Spinal cord (tissue), 10 donors: ENCODE measurements around the gene FAM167B. TPM values are rescaled to one million over a fixed set of nuclear protein-coding genes. Genes with fewer than 3 reads are reported as not detected.

Experiments
- DNase-seq, 6 donors: peaks; one replicate each; pipeline versions ENCODE4 v3.0.0 to v3.0.0-alpha.2; 2013 to 2015; ENCODE audit warnings: low spot score in 6 of 6, low read depth in 4 of 6
- H3K27ac ChIP-seq: one replicate; pipeline ENCODE4 v1.5.1; 2013; ENCODE audit warnings: low read depth, low read length, control low read depth
- H3K27me3 ChIP-seq: one replicate; pipeline ENCODE4 v1.6.1; 2013; ENCODE audit warnings: low read length; ENCODE audit not compliant: control insufficient read depth, insufficient read depth
- H3K36me3 ChIP-seq: one replicate; pipeline ENCODE4 v1.6.1; 2013; ENCODE audit warnings: low read length; ENCODE audit not compliant: control insufficient read depth, insufficient read depth
- H3K4me1 ChIP-seq: one replicate; pipeline ENCODE4 v1.6.1; 2013; ENCODE audit warnings: low read length; ENCODE audit not compliant: control insufficient read depth, insufficient read depth
- H3K4me3 ChIP-seq: one replicate; pipeline ENCODE4 v1.5.1; 2013; ENCODE audit warnings: low read depth, low read length, control low read depth
- H3K9me3 ChIP-seq: one replicate; pipeline ENCODE4 v1.6.1; 2013; ENCODE audit warnings: low read length; ENCODE audit not compliant: control insufficient read depth, insufficient read depth
- WGBS: methylation state at CpG from one replicate; pipeline ENCODE4 v1.1.5; 2013; ENCODE audit warnings: missing lambda C conversion rate; ENCODE audit not compliant: insufficient coverage; 5-methylcytosine and 5-hydroxymethylcytosine counted together
- polyA plus RNA-seq, 2 donors: library from polyadenylated mRNA; unstranded; fragments of 120-200 nt; gene quantifications; one replicate each; pipeline ENCODE4 v1.2.1, GENCODE V29; 2013; ENCODE audit not compliant: insufficient read length in 2 of 2
- total RNA-seq, 2 donors: library from RNA; depleted of rRNA in 1 of 2; stranded (reverse); fragments of 120-200 nt in 1 of 2; fragments of >200 nt in 1 of 2; gene quantifications; one replicate each; pipeline versions ENCODE4 v1.2.3 to v1.2.4, GENCODE V29; 2013 to 2014
- donor health status: healthy.

Gene FAM167B
- total and polyA plus RNA-seq, 4 donors = 0.69 to 3.1 (median 2.1) TPM

DNA sequence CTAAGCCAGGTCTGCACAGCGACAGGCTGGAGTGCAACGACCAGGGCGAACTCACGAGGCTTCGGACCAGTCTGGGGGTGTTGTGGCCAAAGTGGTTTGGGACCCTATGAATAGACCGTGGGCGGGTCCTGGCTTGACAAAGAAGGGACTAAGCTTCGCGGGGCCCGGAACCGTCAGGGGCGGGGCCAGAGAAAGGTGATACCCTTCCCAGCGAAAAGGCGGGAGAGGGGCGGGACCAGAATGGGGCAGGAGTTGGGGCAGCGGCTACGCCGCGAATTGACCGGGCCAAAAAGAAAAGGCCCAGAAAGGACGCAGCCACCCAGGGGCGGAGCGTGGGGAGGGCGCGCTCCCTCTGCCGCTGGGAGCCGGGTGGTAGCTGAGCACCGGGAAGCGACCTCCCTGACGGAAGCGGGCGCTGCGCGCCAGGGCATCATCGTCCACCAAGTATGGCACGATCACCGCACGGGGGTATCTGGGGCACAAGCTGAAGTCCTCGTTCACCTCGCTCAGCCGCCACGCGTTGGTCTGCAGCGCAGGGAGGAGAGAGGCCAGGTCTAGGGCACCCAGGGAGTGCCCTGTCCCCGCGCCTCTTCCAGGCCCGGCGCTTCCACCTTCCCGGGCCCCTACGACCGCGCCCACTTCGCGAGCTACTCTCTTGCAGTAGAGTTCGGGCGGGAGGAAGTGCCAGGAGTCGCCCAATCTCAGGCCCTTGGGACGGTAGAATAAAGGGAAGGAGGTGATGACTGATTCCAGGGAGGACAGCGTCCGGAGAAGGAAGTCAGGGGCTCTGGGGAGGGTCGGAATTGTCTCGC, 6.7 kb upstream of the FAM167B start:
- Histone ChIP-seq H3K36me3 (peaks cover 2% of the 10 kb centered on the region), H3K4me1 (peaks cover 41% of the 10 kb centered on the region), H3K27ac (peak overlapping the region; percentile 59), H3K4me3 (peak overlapping the region; percentile 79), H3K27me3 (no peaks in the 10 kb centered on the region), H3K9me3 (no peaks in the 10 kb centered on the region)
- WGBS = under 1% methylated on average over 59 of the region's 62 CpGs
- peak in 3 of 6 donors; percentile 29 to 85 (median 82) for DNase-seq

DNA sequence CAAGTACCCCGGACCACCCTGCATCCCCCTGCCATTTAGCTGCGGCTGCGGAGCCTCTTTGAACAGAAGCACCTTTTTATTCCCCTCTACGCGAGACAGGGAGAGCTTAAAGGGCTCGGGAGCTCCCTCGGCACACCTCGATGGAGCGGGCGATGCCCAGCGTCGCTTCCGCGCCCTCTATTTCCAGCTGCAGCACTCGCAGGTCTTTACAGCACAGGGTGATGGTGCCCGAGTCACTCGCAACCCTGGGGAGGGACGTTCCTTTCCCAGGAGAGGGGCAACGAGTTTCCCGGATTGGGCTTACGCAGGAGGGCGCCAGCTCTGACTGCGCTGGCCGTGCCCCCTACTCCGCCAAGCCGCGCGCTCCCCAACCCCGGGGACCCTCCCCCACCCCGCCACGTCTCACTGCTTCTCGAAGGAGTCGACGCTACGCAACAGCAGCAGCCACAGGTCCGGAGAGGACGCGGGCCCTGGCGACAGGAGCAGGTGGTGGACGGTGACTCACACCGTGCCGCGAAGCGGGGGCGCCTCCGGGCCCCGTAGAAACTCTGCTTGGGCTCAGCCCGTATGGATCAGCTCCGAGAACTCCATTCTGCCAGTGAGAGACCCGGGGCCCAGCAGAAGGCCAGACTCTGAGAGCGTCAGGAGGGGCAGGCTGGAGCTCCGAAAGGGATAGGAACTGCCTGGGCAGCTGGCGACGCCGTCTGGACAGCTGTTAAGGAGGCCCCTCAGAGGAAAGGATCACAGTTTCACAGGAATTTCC, 5.8 kb upstream of the FAM167B start:
- Histone ChIP-seq H3K36me3 (peaks cover 2% of the 10 kb centered on the region), H3K27ac (peak overlapping the region; percentile 59), H3K27me3 (no peaks in the 10 kb centered on the region), H3K4me1 (peaks cover 41% of the 10 kb centered on the region), H3K4me3 (peak overlapping the region; percentile 79), H3K9me3 (no peaks in the 10 kb centered on the region)
- under 1% methylated on average over 55 of the region's 55 CpGs for WGBS
- peak in 3 of 6 donors; percentile 21 to 79 (median 58) for DNase-seq

DNA sequence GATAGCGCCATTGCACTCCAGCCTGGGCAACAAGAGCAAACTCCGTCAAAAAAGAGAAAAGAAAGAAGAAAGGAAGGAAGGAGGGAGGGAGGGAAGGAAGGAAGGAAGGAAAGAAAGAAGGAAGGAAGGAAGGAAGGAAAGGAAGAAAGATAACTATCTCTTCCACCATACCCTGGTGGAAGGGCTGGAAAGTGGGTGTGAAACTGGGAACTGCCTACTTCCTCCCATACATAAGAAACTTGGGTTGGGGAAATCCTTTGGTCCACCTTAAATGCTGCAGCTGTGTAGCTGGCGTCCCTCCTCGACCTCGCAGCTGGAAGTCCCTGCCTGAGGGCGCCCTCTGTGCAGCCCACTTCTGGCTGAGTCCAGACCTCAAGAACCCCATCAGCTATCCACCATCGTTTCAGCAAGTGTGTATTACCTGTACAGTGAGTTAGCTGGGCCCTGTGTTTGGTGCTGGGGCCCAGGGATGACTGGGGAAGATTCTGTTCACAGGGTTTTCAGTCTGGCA, 4.6 kb upstream of the FAM167B start:
- 93% methylated on average over 2 of the region's 7 CpGs for WGBS
- peak in 2 of 6 donors; percentile 7 to 44 for DNase-seq
- Histone ChIP-seq H3K27ac (no peak overlapping the region), H3K4me1 (peaks cover 41% of the 10 kb centered on the region), H3K4me3 (no peak overlapping the region), H3K36me3 (no peaks in the 10 kb centered on the region), H3K9me3 (no peaks in the 10 kb centered on the region), H3K27me3 (no peaks in the 10 kb centered on the region)

DNA sequence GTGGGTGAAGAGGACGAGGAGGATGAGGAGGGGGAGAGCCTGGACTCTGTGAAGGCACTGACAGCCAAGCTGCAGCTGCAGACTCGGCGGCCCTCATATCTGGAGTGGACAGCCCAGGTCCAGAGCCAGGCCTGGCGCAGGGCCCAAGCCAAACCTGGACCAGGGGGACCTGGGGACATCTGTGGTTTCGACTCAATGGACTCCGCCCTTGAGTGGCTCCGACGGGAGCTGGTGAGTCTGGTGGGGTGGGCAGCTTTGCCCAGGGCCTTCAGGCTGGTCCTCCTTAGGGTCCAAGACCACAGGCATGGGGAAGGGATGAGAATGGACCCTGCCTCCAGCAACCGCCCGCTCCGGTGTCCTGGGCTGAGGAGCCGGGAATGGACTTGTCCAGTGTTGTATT, 430 bp downstream of the FAM167B start:
- 90% methylated on average over 8 of the region's 12 CpGs for WGBS
- Histone ChIP-seq H3K27ac (no peak overlapping the region), H3K9me3 (no peaks in the 10 kb centered on the region), H3K36me3 (no peaks in the 10 kb centered on the region), H3K27me3 (no peaks in the 10 kb centered on the region), H3K4me3 (no peak overlapping the region), H3K4me1 (peaks cover 24% of the 10 kb centered on the region)
- no peak for DNase-seq

DNA sequence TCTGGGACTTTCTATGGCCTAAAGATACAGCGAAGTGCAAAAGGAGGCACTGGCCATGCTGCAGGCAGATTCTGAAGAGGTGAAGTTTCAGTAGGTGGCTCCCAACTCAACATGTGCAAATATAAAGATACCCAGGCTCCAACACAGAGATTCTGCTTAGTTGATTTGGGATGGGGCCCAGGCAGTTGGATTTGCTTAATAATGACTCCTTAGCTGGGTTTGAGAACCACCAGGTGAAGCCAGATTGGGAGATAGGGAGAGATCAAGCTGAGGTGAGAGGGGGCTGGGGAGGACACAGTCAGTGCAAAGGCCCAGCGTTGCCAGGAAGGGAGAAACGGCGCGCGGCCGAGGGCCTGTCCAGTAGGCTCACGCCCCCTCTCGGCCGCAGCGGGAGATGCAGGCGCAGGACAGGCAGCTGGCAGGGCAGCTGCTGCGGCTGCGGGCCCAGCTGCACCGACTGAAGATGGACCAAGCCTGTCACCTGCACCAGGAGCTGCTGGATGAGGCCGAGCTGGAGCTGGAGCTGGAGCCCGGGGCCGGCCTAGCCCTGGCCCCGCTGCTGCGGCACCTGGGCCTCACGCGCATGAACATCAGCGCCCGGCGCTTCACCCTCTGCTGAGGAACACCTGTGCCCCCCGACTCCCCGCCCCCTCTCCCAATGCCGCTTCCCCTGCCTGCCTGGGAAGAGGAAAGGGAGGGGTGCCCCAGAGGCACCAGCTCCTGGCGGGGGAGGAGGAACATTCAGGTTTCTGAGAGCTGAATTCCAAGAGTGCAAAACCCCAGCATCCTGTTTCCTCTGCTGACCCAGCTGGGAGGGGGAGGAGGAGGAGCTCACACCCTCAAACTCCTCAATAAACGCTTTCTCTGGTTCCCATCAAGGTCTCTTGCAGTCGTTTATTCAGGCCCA, 1.2 kb downstream of the FAM167B start:
- peaks cover 21% of the 10 kb centered on the region for H3K4me1 ChIP-seq
- H3K9me3 ChIP-seq = no peaks in the 10 kb centered on the region
- no peaks in the 10 kb centered on the region for H3K27me3 ChIP-seq
- no peak overlapping the region for H3K27ac ChIP-seq
- DNase-seq = peak in 2 of 6 donors; percentile 36 to 60
- 5% methylated on average over 22 of the region's 31 CpGs for WGBS
- no peak overlapping the region for H3K4me3 ChIP-seq
- no peaks in the 10 kb centered on the region for H3K36me3 ChIP-seq

DNA sequence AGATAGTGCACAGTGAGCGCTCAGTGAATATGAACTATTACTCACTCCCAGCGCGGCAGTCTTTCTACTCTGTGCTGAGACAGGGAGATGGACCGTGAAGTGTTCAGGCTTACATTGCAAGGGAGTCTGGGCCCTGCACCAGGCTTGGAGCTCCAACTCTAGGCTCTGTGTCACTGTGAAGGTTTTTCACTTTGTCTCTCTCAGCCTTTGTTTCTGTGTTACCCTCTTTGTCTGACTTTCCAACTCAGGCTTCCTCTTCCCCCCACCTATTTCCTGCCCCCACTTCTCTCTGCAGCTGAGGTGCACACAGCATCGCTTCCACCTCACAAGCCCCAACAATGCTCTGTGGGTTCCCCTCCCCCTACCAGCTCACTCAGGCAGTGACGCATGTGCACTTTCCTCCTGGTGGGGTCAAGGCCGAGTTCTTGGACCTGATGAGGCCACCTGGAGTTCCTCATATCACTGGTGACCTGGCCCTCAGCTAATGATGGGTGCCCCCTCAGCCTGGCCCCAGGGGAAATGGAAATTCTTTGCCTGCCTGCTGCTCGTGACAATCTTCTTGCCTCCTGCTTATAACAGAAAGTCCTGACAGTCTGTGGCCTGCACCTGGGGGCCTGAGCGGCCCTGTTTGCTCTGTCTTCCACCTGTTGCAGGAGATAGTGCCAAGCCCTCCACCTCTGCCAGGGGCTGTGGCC, 3.0 kb downstream of the FAM167B start:
- peak overlapping the region; percentile 42 for H3K27ac ChIP-seq
- H3K27me3 ChIP-seq = no peaks in the 10 kb centered on the region
- H3K9me3 ChIP-seq = no peaks in the 10 kb centered on the region
- peak in 1 of 6 donors; percentile 48 for DNase-seq
- no peak overlapping the region for H3K4me3 ChIP-seq
- no peaks in the 10 kb centered on the region for H3K36me3 ChIP-seq
- peaks cover 21% of the 10 kb centered on the region for H3K4me1 ChIP-seq
- WGBS = 64% methylated on average over 9 of the region's 9 CpGs

DNA sequence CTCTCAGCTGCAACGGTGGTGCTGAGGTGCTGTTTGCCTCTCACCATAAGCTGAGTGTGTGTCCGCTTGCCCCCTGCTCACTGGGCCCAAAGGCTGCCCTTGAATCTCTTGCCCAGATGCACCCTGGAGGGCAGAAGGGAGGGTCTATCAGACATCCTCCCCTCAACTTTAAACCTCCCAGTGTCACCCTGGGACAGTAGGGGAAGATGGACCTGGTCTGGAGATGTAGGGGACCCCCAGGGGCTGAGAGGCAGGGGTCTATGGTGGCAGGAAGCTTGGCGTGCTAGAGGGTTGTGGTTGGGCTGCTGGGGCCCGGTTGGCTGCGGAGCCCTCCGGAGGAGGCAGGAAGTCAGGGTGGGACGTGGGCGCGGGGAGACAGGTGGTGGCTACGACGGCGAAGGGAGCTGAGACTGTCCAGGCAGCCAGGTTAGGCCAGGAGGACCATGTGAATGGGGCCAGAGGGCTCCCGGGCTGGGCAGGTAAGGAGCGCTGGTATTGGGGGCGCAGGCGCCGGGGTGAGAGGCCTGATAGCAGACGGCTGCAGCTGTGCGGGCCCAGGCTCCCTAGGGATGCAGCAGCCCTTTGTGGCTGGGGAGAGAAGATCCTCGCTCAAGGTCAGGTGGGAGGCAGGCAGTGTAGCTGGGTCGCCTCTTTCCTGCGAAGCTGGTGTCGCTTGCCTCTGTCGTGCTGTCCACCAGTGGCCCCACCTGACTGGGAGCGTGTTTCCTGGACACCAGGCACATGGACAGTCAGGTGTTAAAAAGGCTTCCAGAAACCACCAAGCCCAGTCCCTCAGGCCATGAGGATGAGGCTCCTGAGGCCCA, 4.1 kb downstream of the FAM167B start, which contains the start of gene LCK:
Gene LCK (plus strand): TSS at position 373 of the 824 bp plus-strand sequence. CDS start 23,065 bp downstream, outside the sequence.
- no peak within 1 kb of the TSS for H3K4me3 ChIP-seq
- H3K9me3 ChIP-seq = no peaks in the 10 kb centered on the region
- no peaks in the 10 kb centered on the region for H3K36me3 ChIP-seq
- peaks cover 21% of the 10 kb centered on the region for H3K4me1 ChIP-seq
- H3K27ac ChIP-seq = peak within 1 kb of the TSS; percentile 42
- H3K27me3 ChIP-seq = no peaks in the 10 kb centered on the region
- WGBS = 79% methylated on average over 23 of the region's 25 CpGs
- no peak for DNase-seq
